Islet of Langerhans (tissue), 1 donor: ENCODE measurements around the gene LCA5.
A peak's percentile ranks its signal among the peaks of the same experiment; 100 is the strongest.
"Not testable (repeated sequence)": the region's sequence is repeated elsewhere in the genome, so short reads cannot be mapped to it uniquely, and the experiment has no call there.

Experiments used
- FAIRE-seq: peaks from one replicate; lab custom pipeline; 2011; peaks lifted over from hg19 to GRCh38; lab: Jason Lieb, UNC

Gene LCA5

DNA sequence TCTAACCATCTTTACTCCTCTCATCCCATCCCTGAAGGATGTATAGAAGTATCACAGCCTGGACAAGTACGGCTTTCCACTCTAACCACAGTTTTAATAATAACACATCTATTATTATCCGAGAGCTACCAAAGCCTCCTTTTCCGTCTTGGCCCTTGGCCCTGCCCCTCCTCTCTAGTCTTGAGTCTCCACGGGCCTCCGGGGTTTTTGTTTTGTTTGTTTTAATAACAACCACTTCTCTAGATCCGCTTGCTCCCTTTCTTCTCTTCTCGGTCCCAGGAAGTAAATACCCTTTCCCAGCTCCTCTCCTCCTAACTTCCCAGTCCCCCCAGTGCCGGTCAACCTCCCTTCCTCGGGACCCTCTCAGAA, 661 bp downstream of the LCA5 start:
- no peak for FAIRE-seq

DNA sequence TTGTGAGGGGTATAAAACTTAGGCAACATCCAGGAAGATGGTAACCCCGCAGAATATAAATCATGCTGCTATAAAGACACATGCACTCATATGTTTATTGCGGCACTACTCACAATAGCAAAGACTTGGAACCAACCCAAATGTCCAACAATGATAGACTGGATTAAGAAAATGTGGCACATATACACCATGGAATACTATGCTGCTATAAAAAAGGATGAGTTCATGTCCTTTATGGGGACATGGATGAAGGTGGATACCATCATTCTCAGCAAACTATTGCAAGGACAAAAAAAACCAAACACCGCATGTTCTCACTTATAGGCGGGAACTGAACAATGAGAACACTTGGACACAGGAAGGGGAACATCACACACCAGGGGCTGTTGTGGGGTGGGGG, 7.7 kb downstream of the LCA5 start:
- FAIRE-seq: not testable (repeated sequence)

DNA sequence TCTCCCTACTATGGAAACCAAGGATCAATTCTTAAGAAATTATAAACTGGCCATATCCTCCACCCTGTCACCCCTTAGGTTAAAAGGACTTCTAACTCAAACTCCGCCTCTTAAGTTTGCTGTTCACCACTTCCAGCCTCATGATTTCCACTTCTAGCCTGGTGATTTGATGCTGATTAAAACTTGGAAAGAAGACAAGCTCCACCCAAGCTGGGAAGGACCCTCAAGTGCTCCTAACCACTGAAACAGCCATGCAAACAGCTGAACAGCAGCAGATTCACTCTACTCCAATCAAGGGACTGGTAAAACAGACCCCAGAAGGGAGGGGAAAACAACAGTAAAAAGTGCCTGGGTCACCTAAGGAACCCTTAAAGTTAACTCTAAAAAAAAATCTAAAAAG, 10.3 kb downstream of the LCA5 start:
- FAIRE-seq: no peak

DNA sequence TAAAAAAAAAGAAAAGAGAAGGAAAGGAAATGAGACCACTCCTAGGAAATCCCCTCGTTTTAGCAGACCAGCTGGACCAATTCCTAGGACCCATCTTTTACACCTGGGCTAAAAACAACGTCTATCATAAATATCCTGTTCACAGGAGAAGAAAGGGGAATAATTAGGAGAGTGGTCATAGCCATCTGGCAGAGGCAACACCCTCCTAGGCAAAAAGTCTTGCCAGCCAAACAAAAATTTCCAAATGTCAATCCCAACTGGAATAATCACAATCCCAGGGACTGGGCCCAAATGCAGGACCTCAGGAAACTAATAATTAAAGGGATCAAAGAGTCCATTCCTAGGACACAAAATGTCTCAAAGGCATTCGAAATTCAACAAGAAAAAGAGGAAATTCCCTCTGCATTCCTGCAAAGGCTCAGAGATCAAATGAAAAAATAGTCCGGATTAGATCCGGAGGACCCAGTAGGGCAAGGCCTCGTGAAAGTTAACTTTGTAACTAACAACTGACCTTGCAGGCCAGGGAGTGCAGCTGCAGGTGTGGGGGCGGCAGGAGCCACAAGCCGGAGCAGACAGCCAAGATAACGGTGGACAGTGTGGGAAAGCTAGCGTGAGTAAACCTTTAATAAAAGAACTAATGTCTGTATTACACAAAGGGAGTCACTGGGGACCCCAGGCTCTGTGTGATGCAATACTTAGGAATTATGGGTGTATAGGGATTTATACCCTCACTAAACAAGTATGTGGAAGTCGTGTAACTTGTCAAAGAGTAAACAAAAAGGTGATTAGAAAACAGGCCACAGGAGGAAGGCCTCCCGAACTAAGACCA, 11.7 kb downstream of the LCA5 start:
- no peak for FAIRE-seq

DNA sequence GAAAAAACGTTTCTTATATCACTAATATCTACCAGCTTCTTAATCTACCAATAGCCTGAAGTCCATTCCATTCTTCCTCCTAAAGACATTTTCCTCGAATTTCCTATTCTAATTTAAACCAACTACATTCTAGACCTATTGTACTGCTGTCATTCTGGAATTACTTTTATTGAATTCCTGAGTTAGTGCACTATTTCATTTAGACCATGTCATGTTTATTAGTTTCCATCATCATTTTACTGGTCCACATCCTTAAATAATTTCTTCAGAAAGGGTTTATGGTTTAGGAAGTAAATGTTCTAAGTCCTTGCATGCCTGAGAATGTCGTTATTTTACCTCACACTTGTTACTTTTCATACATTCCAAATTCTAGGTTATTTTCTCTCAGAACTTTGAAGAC, 13.2 kb downstream of the LCA5 start:
- FAIRE-seq: no peak

DNA sequence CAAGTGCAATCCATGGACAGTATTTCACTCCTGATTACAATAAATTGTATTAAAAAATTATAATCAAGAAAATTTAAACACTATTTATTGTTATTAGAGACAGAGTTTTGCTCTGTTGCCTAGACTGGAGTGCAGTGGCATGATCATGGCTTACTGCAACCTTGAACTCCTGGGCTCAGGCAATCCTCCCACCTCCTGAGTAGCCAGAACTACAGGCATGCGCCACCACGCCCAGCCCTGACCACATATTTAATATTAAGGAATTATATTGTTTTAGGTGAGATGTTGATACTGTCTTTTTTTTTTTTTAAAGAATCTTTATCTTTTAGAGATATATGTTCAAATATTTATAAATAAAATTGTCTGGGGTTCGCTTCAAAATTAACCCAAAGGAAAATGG, 14.6 kb downstream of the LCA5 start:
- no peak for FAIRE-seq

DNA sequence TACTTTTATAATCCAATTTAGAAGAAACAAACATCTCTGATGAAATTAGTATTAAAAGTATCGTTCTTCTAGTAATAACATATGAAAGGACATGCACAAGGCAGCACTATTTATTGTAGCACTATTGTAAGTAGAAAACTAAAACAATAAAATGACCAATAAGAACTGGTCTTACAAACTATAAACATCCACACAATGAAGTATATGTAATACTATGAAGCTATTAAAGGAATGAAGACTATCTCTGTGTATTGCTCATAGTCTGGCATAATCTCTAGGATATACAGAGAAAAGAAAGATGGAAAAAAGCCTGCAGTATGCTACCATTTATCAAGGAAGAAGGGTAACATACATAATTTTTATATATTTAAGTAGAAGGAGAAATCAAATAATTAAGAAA, 16.7 kb downstream of the LCA5 start:
- peak; percentile 65 for FAIRE-seq

DNA sequence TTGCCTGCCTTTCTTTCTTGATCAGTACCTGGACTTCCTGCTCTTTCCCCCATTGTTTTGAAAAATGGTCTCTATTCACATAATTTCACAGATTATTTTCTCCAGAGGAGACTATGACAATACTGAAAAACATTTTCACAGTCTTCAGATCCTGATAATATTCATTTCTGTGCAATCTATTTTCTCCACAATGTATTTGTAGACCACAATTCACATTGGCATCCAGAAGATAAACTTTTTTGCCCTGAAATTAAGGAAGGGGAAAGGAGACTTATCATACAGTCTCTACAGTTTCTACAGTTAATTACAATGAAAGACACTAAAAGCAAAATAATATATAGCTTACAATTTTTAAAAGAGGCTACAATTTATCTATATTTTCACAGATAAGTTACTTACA, 18.4 kb downstream of the LCA5 start:
- FAIRE-seq: no peak

DNA sequence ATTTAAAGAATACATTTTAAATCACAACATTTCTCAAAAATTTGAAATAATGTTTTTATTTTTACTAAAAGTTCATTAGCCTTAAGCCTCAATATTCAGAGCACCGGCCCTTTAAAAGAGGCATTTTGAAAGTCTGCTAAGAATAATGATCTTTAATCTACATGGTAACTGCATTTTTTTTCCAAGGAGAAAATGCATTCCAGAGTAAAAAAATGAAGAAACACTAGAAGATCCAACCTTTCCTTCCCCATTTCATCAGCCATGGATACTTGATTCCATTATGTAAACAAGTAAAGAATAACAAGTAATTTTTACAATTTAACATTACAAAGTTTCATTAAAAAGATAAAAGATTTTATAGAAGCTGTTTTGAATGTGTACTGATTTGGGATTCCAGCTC, 21.8 kb downstream of the LCA5 start:
- peak; percentile 65 for FAIRE-seq

DNA sequence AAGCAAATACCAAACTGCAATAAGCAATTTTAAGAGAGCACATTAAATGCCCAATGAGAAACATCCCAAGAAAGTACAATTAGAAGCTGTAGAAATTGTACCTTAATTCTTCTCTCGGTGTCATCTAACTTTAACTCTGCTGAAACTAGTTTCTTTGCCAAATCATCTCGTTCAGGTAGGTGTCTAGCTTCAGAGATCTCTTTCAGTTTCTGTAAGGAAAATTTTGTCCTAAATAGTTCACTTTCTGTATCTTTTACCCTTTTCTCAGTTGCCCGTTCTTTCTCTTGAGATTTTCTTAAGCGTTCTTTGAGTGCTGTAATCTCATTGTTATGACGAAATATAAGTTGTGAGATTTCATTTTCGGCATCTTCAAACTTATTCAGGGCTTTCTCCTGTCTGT, 24.1 kb downstream of the LCA5 start:
- no peak for FAIRE-seq

DNA sequence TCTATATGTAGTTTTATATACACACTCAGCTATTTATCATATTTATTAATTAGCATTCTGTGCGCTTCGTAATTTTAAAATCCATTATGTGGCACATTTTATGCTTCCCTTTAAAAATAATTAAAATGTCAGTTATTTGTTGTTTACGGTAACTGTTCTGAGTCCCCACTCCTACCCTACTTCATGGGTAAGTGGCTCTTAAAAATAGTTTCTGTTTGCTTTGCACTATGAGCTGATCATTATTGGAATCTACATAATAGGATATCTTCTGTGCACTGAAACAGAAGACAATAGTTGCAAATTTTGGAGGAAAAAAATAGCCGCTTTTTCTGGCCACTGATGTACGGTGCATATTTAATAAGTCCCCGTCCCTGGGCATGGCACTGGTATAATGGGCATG, 25.2 kb downstream of the LCA5 start:
- no peak for FAIRE-seq

DNA sequence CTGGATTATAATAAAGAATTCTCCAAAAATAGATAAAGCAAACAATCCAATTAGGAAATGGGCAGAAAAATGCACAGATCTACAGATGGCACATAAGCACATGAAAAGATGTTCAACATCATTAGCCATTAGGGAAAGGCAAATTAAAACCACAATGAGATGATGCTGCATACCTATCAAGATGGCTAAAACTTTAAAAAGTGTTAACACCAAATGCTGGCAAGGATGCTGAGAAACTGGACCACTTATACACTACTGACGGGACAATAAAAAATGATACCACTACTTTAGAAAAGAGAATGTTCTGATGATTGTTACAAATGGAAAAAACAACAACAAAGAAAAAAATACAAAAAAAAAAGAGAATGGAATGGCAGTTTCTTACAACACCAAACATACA, 26.5 kb downstream of the LCA5 start:
- no peak for FAIRE-seq

DNA sequence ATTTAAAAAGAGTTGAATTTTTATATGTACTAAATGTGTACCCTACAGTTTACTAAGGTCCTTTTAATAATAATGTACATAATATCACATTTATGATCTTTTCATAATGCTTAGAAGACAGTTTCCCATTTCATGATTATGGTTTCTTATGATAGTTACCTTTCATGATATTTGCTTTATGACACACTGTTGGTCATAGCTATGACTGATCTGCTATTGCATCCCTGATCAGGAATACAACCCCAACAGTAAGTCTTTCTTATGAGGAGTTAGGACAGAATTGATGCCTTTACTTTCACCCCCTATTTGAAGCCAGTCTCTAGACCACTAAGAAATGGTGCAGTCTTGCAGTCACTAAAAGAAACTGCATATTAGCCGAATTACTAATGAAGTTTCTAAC, 31.0 kb downstream of the LCA5 start:
- no peak for FAIRE-seq

DNA sequence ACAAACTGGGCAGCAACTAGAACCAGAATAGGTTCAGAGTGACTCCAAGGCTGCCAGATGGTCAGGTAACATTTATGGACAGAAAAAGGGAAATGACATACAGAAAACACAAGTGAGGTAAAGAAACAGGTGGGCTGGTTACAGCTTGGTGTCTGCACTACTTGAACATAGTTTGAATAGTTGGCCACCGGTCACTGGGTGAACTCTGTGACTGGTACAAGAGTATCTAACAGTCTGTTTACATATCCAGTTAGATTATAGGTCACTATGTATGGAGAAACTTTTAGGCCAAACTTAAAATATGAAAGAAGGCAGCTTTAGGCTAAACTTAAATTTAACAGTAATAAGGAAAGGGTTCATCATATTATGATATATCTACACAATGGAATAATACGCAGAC, 32.9 kb downstream of the LCA5 start:
- FAIRE-seq: no peak

DNA sequence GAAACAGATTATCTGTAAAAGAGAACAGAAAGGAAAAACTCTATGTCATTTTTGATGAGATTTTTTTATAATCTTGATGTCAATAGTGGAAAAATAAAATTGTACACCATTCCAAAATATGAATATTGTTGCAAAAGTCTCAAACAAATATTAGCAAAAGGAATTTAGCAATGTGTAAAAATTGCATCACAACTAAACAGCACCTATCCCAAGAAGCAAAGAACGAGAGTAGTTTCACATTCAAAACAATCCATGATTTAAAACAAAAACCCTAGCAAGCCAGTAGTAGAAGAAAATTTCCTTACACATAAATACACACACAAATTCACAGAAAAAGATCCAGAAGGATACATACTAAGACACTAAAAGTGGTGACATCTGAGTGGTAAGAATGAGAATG, 38.4 kb downstream of the LCA5 start:
- no peak for FAIRE-seq

DNA sequence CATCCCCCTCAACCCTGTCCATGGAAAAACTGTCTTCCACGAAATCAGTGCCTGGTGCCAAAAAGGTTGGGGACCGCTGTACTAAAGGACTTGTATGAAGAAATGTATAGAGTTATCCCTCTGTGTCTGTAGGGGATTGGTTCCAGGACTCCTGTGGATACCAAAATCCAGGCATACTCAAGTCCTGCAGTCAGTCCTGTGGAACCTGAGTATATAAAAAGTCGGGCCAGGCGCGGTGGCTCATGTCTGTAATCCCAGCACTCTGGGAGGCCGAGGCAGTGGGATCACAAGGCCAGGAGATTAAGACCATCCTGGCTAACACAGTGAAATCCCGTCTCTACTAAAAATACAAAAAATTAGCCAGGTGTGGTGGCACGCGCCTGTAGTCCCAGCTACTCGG, 42.0 kb downstream of the LCA5 start:
- FAIRE-seq: no peak

DNA sequence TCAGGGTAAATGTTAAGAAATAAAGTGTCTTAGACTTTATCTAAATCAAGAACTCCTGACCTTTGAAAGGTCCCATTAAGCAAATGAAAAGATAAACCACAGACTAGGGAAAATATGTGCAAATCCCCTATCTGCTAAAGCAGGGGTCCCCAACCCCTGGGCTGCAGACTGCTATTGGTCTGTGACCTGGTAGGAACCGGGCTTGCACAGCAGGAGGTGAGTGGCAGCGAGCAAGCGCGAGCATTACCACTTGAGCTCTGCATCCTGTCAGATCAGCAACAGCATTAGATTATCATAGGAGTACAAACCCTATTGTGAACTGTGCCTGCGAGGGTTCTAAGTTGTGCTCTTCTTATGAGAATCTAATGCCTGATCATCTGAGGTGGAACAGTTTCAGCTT, 42.4 kb downstream of the LCA5 start:
- FAIRE-seq: no peak

DNA sequence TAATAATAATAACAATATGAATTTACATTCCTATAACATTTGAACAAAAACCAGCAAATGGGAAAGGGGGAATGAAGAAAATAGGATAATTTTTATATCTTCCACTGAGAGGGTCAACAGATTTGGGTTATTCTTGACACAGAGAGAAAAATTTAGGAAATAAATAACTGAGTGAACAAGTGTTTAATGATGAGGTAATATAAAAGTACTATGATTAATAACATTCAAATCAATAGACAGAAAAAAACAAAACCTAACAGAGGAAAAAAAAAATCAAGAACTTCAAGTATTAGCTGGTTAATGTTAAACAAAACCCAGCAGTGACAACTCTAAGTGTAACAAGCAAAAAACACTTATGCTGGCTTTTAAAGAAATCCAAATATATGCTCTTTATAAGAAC, 66.5 kb downstream of the LCA5 start:
- FAIRE-seq: no peak

DNA sequence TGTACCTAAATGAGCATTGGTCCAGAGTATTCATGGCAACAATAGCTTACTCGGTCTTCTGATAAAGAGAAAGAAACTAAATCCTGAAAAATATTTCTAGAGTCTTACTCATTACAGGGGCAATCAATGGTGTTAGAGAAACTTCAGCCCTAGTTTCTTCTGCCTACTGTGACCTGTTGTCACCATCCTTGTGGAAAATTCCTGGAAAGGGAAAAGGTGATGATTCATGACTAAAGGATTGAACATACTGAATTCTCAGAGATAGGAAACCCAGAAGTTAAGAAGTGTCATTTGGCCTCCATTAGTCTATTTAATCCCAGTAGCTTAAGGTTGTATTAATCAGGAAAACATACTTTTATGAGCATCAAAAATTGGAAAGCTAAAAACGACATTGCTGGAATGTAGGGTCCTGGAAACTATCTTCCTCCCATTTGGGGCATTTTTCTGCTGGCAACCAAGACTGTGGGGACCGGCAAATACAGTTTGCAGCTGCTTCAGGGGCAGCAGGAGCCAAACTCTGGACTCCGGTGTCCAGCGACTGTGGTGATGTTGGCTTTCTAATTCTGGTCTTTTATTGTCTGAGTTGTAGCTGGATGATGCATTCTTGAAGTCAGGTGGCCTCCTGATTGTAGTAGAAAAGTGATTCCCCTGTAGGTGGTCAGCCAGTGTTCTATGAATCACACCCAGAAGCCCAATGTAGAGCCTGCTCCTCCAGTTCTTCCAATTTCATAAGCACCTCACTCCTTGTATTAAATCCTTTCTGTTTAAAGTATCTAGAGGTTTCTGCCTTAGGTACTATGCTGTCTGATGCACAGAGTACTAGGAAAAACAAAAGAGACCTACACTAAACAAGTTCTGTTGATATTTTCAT, 67.6 kb downstream of the LCA5 start:
- FAIRE-seq: no peak

DNA sequence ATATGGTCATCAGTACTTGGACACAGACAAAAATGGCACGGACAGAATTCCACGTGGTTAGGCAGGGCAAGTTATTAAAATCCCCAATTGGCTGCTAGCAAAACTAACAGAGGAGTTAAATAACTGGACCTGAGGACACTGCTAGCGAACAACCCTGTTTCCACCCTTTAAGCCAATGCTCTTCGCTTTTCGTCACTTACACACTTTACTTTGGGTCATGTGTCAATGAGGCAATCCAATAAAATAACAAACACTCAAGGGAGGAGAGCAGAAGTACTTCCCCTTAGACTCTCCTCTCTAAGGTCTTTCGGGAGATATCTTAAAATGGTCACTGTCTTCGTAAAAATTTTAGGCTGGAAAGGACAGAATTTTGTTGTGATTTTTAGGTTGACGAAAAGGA, 68.6 kb downstream of the LCA5 start:
- FAIRE-seq: no peak

DNA sequence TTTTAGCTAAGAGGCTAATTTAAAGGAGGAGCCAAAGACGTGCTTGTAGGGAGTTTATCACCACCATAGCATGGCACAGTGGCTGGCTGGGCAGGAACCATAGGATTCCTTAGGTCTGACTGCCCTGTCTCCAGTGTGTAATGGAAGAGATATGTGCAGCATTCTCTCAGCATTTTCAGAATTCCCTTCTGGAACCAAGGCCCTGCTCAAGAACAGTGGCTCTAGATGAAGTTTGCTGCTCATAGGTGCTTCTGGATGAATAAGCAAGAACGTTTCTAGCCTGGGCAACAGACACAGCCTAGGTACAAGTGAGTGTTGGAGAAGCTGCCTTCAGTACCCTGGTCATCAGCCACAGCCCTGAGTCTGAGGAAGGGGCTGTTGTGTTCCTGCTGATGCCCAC, 69.1 kb downstream of the LCA5 start:
- no peak for FAIRE-seq

DNA sequence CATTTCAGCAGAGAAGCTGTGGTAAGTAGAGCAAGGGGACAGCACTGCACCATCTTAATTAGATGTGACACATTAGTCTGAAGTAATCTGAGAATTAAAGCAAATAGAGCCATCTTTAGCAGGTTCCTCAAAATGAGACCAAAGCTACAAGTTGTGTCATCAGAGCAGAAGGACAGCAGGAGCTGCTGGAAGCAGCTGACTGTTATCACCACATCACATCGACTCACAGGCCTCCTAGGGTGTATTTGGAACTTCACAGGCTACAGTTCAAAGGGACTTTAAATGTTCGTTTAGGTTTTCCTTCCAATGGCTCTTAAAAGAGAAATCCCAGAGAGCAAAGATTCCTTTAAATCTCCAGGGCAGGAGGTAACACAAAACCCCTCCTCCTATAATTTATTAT, 69.5 kb downstream of the LCA5 start:
- FAIRE-seq: no peak

DNA sequence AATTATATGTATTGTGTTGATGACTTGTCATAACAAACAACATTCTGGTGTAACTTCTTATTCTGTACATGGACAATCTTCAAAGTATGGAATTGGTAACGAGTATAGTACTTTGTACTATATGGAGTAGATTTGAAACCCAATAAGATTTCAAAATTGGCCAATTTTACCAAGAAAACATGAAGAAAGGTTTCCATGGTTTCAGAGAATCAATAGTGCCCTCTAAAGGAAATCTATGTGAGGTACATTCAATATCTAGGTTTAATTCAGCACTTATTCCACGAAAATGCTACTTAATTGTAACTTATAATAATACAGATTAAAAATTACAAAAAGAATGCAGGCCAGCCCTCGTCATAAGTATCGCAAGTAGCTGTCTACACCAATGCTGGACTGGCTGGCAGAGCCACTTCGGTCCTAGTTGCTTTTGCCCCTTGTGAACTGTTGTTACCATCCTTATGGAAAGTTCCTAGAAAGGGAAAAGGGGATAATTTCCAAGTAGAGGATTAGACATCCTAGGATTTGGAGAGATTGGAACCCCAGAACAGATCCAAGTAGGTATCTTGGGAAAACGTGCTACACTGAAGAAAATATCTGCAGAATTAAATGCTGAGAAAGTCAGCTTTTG, 70.9 kb downstream of the LCA5 start:
- FAIRE-seq: peak; percentile 73
